Left ventricle myocardium inferior (tissue), 1 donor: ENCODE measurements around the gene VAMP1. TPM values are rescaled to one million over a fixed set of nuclear protein-coding genes. Genes with fewer than 3 reads are reported as not detected.

Experiments used
- DNase-seq: peaks from one replicate; pipeline ENCODE4 v3.0.0-alpha.2; 2020
- H3K27ac ChIP-seq: fragments of 200-600 bp; replicated peaks from 2 replicates; pipeline ENCODE4 v1.8.0; 2021
- H3K27me3 ChIP-seq: fragments of 200-600 bp; 2 replicates; pipeline ENCODE4 v1.8.0; 2021; ENCODE audit warnings: low read depth
- H3K36me3 ChIP-seq: fragments of 200-600 bp; 2 replicates; pipeline ENCODE4 v1.8.0; 2021
- H3K4me1 ChIP-seq: fragments of 200-600 bp; 2 replicates; pipeline ENCODE4 v1.8.0; 2021
- H3K4me3 ChIP-seq: fragments of 200-600 bp; 2 replicates; pipeline ENCODE4 v1.8.0; 2021; ENCODE audit warnings: mild to moderate bottlenecking, moderate library complexity
- H3K9me3 ChIP-seq: fragments of 200-600 bp; replicated peaks from 2 replicates; pipeline ENCODE4 v1.8.0; 2021
- intact Hi-C: fragments of 100-400 bp; cut with micrococcal nuclease; formaldehyde crosslinking; loops from one replicate; pipeline ENCODE4 v1.11.0; 2022
- total RNA-seq: library from RNA; stranded (reverse); fragmentation: NEBNext Ultra II Directional; extraction: Animal tissue kit (Norgen Biotek cat#: 25700); gene quantifications from one replicate; pipeline ENCODE4 v1.2.1, GENCODE V29; 2021
- TF ChIP-seq, protein P1 (sequence below): fragments of 200-600 bp; IDR thresholded peaks from 2 replicates; pipeline ENCODE4 v1.8.0; 2021; ENCODE audit warnings: antibody characterized with exemption, mild to moderate bottlenecking, borderline replicate concordance
- donor health status: DM: no; HTN: yes; CAD: no; lungs with severe emphysema.

The VAMP1 gene
- total RNA-seq, 1 donor from 2014 or later = 4.2 TPM

DNA sequence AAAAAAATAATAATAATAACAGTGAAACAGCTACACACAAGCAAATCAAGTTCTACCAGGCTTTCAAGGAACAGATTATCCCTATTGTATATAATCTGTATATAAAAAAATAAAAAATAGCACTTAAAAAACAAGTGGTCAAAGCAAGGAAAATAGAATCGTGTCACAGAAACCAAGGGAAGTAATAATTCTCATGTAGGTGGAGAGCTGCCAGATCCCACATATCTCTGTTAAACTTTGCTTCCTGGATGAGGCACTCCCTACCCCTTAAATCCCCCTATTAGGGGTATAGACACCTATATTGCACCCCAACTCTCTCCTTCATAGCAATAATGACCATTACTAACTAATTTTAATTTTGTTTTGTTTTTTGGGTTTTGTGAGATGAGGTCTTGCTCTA lies 30.1 kb downstream of the VAMP1 start:
- intact Hi-C loops = no loop called here
- Histone ChIP-seq H3K27me3 (no peaks in the 10 kb centered on the region), H3K36me3 (no peaks in the 10 kb centered on the region), H3K4me1 (no peaks in the 10 kb centered on the region), H3K9me3 (no peaks in the 10 kb centered on the region), H3K4me3 (no peak overlapping the region), H3K27ac (no peak overlapping the region)
- no peak for DNase-seq
- TF ChIP-seq, protein P1, sequence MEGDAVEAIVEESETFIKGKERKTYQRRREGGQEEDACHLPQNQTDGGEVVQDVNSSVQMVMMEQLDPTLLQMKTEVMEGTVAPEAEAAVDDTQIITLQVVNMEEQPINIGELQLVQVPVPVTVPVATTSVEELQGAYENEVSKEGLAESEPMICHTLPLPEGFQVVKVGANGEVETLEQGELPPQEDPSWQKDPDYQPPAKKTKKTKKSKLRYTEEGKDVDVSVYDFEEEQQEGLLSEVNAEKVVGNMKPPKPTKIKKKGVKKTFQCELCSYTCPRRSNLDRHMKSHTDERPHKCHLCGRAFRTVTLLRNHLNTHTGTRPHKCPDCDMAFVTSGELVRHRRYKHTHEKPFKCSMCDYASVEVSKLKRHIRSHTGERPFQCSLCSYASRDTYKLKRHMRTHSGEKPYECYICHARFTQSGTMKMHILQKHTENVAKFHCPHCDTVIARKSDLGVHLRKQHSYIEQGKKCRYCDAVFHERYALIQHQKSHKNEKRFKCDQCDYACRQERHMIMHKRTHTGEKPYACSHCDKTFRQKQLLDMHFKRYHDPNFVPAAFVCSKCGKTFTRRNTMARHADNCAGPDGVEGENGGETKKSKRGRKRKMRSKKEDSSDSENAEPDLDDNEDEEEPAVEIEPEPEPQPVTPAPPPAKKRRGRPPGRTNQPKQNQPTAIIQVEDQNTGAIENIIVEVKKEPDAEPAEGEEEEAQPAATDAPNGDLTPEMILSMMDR = no peak

- no peaks in the 10 kb centered on the region for H3K36me3 ChIP-seq
- no peak overlapping the region for H3K27ac ChIP-seq
- no peak for DNase-seq
- no peaks in the 10 kb centered on the region for H3K27me3 ChIP-seq
- H3K9me3 ChIP-seq = no peaks in the 10 kb centered on the region
- H3K4me1 ChIP-seq = no peaks in the 10 kb centered on the region
- TF ChIP-seq, protein P1 = no peak
- intact Hi-C loops = no loop called here
- no peak overlapping the region for H3K4me3 ChIP-seq
These were observed 32.1 kb downstream of the VAMP1 start for GRCh38 chr12:6438345-6438744.

DNA sequence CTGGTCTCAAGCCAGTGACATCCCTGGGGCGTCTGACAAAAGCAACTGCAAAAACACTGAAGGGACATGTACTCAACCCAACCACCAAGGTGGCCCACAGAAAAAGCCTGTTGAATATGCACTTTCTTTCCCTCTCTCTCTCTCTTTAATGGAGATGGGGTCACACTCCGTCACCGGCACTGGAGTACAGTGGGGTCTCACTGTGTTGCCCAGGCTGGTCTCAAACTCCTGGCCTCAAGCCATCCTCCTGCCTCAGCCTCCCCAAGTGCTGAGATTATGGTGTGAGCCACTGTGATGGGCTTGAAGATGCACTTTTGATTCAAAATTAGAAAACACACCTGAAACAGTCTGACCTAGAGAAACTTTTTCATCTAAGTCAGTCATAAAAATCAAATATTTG lies 32.9 kb downstream of the VAMP1 start:
- no peaks in the 10 kb centered on the region for H3K9me3 ChIP-seq
- H3K27ac ChIP-seq = no peak overlapping the region
- no peak for DNase-seq
- H3K36me3 ChIP-seq = no peaks in the 10 kb centered on the region
- intact Hi-C loops = no loop called here
- H3K4me1 ChIP-seq = no peaks in the 10 kb centered on the region
- TF ChIP-seq, protein P1 = no peak
- no peaks in the 10 kb centered on the region for H3K27me3 ChIP-seq
- H3K4me3 ChIP-seq = no peak overlapping the region

- no peak for DNase-seq
- intact Hi-C loops = no loop called here
- H3K27me3 ChIP-seq = no peaks in the 10 kb centered on the region
These were observed 34.3 kb downstream of the VAMP1 start for GRCh38 chr12:6435961-6436715.

DNA sequence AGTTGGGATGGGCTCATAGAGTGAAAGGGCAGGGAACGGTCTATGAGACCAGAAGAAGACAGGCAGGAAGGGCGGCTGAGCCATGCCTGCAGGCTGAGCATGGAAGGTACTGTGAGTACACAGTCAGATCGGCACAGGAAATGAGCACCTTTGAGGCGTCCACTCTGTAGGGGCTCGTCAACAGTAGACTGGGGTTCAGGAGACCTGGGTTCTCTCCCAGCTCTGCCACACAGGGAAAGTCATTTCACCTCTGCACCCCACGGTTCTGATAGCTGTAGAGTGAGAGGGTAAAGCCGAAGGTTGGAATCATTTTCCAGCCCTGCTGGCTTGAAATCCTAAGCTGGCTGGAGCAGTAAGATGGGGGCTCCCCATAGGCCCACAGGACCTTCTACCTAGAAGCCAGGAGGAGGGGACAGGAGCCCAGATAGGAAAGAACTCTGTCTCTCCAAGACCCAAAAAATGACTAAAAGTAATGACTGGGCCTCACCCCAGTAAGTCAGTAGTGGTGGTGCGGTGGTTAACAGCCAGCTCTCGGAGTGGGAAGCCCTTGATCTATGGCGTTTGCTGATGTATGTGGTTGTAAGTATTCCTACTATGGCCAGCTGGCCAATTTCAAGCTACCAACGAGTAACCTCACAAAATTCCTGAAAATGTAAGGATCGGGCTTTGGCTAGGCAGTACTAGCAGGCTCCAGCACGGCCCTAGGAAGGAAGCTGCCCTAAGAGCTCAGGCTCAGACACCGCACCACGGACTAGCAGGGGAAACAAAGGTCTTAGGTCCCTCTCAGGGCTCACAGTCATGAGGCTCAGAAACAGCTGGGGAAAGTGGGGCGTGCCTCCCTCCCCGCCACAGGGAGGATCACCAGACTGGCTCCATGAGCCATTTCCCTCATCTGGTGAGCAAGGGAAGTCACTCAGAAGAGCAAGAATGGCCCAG lies 36.0 kb downstream of the VAMP1 start:
- H3K27ac ChIP-seq = no peak overlapping the region
- H3K4me1 ChIP-seq = peaks cover 14% of the 10 kb centered on the region
- TF ChIP-seq, protein P1 = no peak
- intact Hi-C loops = no loop called here
- no peaks in the 10 kb centered on the region for H3K9me3 ChIP-seq
- H3K36me3 ChIP-seq = no peaks in the 10 kb centered on the region
- H3K27me3 ChIP-seq = no peaks in the 10 kb centered on the region
- H3K4me3 ChIP-seq = no peak overlapping the region
- no peak for DNase-seq

More at GRCh38 chr12:6435961-6436715, 34.3 kb downstream of the VAMP1 start:
- no peak overlapping the region for H3K27ac ChIP-seq
- H3K9me3 ChIP-seq = no peaks in the 10 kb centered on the region
- no peak overlapping the region for H3K4me3 ChIP-seq
- TF ChIP-seq, protein P1 = no peak
- no peaks in the 10 kb centered on the region for H3K36me3 ChIP-seq
- H3K4me1 ChIP-seq = peaks cover 2% of the 10 kb centered on the region
